Measurements from ENCODE around the gene C12orf56. TPM values are rescaled to one million over a fixed set of nuclear protein-coding genes. Genes with fewer than 3 reads are reported as not detected.

C12orf56 gene
- total and polyA plus RNA-seq, 9 of the 15 experiments (the other 6 are each of a cell fraction or from before 2014, with no cell fraction given), result 0.40 to 4.8 (median 1.2) TPM

DNA sequence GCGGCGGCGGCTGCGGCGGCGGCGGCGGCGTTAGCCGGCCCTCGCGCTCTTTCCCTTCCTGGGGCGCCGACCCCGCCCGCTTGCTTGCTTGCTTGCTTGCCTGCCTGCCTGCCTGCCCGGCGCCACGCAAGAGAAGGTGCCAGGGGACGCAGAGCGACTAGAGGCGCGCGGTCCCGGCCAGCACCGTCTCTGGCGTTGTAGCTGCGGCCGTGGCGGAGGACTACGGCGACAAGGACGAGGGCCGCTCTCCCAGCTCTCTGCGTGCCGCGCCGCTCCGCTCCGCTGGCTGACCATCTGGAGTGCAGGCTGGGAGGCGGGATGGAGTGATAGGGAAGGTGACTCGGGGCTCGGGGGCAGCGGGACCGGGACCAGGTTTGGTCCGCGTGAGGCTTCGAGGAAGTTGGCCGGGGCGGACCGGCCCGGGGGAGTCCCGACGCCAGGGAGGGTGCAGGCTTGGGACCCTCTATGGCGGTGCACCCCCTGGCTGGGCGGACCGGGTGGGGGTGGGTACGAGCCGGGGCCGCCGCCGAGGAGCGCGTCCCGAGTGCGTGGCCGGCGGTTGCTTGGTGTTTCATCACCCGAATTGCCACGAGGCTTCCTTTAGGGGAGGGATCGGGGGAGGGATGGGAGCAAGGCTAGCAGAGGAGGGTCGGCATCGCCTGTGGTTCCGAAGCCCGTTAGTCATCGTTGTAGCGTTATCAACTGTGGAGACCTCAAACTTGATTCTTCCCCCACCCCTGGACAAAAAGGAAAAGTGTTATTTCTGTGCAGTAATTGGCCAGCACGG lies 14.1 kb upstream of the C12orf56 start (continued):
- TF ChIP-seq, protein P1, sequence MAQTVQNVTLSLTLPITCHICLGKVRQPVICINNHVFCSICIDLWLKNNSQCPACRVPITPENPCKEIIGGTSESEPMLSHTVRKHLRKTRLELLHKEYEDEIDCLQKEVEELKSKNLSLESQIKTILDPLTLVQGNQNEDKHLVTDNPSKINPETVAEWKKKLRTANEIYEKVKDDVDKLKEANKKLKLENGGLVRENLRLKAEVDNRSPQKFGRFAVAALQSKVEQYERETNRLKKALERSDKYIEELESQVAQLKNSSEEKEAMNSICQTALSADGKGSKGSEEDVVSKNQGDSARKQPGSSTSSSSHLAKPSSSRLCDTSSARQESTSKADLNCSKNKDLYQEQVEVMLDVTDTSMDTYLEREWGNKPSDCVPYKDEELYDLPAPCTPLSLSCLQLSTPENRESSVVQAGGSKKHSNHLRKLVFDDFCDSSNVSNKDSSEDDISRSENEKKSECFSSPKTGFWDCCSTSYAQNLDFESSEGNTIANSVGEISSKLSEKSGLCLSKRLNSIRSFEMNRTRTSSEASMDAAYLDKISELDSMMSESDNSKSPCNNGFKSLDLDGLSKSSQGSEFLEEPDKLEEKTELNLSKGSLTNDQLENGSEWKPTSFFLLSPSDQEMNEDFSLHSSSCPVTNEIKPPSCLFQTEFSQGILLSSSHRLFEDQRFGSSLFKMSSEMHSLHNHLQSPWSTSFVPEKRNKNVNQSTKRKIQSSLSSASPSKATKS (CRISPR knock-in tag; IDR thresholded peaks at IDR 0.05), result no peak
- TF ChIP-seq CBX3 (IDR thresholded peaks at IDR 0.05; ENCODE audit: borderline replicate concordance in 1 of 2, low read length in 2 of 2) (no peak), CSDE1 (IDR thresholded peaks at IDR 0.05) (no peak; a peak in 1 of 4 replicates), EGR1 (conservative IDR thresholded peaks at IDR 0.05) (no peak), NBN (IDR thresholded peaks at IDR 0.05; ENCODE audit: low read depth) (no peak), ZSCAN32 (CRISPR knock-in tag; IDR thresholded peaks at IDR 0.05) (peak; percentile 98), LCOR (CRISPR knock-in tag; IDR thresholded peaks at IDR 0.05) (peak; percentile 86), ZNF778 (CRISPR knock-in tag; IDR thresholded peaks at IDR 0.05) (no peak), ZNF699 (CRISPR knock-in tag; IDR thresholded peaks at IDR 0.05; ENCODE audit: insufficient replicate concordance) (no peak), ZNF12 (CRISPR knock-in tag; IDR thresholded peaks at IDR 0.05) (peak; percentile 88), TAF9B (IDR thresholded peaks at IDR 0.05; ENCODE audit: partially characterized antibody) (peak; percentile 38)
- TF ChIP-seq, protein P2, sequence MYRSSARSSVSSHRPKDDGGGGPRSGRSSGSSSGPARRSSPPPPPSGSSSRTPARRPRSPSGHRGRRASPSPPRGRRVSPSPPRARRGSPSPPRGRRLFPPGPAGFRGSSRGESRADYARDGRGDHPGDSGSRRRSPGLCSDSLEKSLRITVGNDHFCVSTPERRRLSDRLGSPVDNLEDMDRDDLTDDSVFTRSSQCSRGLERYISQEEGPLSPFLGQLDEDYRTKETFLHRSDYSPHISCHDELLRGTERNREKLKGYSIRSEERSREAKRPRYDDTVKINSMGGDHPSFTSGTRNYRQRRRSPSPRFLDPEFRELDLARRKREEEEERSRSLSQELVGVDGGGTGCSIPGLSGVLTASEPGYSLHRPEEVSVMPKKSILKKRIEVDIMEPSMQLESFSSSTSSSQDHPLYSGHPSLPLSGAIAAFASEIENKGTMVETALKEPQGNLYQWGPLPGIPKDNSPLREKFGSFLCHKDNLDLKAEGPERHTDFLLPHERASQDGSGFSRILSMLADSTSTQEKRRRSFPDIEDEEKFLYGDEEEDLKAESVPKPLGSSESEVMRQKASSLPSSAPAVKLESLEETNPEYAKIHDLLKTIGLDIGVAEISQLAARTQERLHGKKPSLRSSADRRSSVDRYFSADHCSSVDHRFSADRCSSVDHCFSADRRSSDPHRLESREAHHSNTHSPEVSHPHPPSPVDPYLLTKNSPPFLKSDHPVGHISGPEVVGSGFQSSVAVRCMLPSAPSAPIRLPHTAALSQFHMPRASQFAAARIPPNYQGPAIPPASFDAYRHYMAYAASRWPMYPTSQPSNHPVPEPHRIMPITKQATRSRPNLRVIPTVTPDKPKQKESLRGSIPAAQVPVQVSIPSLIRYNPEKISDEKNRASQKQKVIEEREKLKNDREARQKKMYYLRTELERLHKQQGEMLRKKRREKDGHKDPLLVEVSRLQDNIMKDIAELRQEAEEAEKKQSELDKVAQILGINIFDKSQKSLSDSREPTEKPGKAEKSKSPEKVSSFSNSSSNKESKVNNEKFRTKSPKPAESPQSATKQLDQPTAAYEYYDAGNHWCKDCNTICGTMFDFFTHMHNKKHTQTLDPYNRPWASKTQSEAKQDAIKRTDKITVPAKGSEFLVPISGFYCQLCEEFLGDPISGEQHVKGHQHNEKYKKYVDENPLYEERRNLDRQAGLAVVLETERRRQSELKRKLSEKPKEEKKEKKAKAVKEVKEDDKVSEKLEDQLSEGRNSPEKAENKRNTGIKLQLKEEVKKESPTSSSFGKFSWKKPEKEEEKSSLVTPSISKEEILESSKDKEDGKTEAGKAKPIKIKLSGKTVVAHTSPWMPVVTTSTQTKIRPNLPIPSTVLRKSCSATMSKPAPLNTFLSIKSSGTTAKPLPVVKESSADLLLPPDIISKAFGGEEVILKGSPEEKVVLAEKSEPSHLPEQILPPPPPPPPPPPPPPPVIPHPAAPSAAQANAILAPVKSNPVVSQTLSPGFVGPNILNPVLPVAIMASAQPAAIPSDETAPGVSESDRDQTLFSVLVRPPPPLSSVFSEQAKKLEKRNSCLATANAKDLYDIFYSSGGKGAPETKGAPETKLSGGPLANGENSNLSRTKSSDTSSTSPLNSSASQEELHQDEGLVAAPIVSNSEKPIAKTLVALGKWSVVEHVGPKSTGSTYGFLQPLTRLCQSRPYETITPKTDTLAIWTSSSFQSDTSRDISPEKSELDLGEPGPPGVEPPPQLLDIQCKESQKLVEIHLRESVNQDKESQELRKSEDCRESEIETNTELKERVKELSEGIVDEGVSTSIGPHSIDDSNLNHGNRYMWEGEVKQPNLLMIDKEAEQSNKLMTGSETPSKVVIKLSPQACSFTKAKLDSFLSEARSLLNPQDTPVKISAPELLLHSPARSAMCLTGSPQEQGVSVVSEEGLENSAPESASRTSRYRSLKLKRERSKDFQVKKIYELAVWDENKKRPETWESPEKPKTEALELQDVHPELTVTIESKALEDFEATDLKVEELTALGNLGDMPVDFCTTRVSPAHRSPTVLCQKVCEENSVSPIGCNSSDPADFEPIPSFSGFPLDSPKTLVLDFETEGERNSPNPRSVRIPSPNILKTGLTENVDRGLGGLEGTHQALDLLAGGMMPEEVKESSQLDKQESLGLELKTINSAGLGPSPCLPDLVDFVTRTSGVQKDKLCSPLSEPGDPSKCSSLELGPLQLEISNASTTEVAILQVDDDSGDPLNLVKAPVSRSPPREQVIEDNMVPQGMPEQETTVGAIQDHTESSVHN (IDR thresholded peaks at IDR 0.05; ENCODE audit: borderline replicate concordance in 1 of 2, low read depth in 1 of 2), result no peak
- TF ChIP-seq, protein P3, sequence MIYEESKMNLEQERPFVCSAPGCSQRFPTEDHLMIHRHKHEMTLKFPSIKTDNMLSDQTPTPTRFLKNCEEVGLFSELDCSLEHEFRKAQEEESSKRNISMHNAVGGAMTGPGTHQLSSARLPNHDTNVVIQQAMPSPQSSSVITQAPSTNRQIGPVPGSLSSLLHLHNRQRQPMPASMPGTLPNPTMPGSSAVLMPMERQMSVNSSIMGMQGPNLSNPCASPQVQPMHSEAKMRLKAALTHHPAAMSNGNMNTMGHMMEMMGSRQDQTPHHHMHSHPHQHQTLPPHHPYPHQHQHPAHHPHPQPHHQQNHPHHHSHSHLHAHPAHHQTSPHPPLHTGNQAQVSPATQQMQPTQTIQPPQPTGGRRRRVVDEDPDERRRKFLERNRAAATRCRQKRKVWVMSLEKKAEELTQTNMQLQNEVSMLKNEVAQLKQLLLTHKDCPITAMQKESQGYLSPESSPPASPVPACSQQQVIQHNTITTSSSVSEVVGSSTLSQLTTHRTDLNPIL (CRISPR knock-in tag; IDR thresholded peaks at IDR 0.05), result no peak
- TF ChIP-seq, protein P4, sequence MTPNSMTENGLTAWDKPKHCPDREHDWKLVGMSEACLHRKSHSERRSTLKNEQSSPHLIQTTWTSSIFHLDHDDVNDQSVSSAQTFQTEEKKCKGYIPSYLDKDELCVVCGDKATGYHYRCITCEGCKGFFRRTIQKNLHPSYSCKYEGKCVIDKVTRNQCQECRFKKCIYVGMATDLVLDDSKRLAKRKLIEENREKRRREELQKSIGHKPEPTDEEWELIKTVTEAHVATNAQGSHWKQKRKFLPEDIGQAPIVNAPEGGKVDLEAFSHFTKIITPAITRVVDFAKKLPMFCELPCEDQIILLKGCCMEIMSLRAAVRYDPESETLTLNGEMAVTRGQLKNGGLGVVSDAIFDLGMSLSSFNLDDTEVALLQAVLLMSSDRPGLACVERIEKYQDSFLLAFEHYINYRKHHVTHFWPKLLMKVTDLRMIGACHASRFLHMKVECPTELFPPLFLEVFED (CRISPR knock-in tag; conservative IDR thresholded peaks at IDR 0.05), result 0 out of 2 replicates have a peak, but pooled peaks have one; percentile 2

Measured in K562 (cell line).